GM19240 (cell line): ENCODE measurements around the gene SHC1.
"Not testable (repeated sequence)": the region's sequence is repeated elsewhere in the genome, so short reads cannot be mapped to it uniquely, and the experiment has no call there.

Source experiments
- DNase-seq: peaks from one replicate; pipeline ENCODE4 v3.0.0; 2011; ENCODE audit warnings: low spot score; ENCODE audit not compliant: insufficient read length

The SHC1 gene

GRCh38 chr1:154995301-154995983 is 24.9 kb upstream of the SHC1 start:
- DNase-seq: not testable (repeated sequence)

- no peak for DNase-seq
Observed at GRCh38 chr1:154994591-154994990, 24.0 kb upstream of the SHC1 start.

- DNase-seq: no peak
Observed at GRCh38 chr1:154994269-154994587, 23.7 kb upstream of the SHC1 start.

- no peak for DNase-seq
Observed at GRCh38 chr1:154993572-154994268, 23.2 kb upstream of the SHC1 start, which contains the start of gene LENEP. TSS of gene LENEP (plus strand) at chr1:154993586. CDS start at chr1:154993608, 22 bp downstream.

- no peak for DNase-seq
Observed at GRCh38 chr1:154992721-154993571, 22.4 kb upstream of the SHC1 start.

- DNase-seq: no peak
Observed at GRCh38 chr1:154990276-154990675, 19.7 kb upstream of the SHC1 start.

- DNase-seq: no peak
Observed at GRCh38 chr1:154989195-154989860, 18.8 kb upstream of the SHC1 start.

GRCh38 chr1:154988058-154988954 is 17.8 kb upstream of the SHC1 start:
- no peak for DNase-seq

GRCh38 chr1:154987326-154987725 is 16.8 kb upstream of the SHC1 start:
- DNase-seq: no peak

GRCh38 chr1:154986736-154987135 is 16.2 kb upstream of the SHC1 start:
- DNase-seq: not testable (repeated sequence)

- DNase-seq: no peak
Observed at GRCh38 chr1:154983776-154984466, 13.4 kb upstream of the SHC1 start.

- peak; percentile 96 for DNase-seq
Observed at GRCh38 chr1:154982897-154983648, 12.5 kb upstream of the SHC1 start, which contains the start of gene FLAD1. TSS of gene FLAD1 (plus strand) at chr1:154983344. CDS start at chr1:154983695, 351 bp downstream.

GRCh38 chr1:154982341-154982740 is 11.8 kb upstream of the SHC1 start:
- DNase-seq: no peak

- no peak for DNase-seq
Observed at GRCh38 chr1:154978360-154978759, 7.8 kb upstream of the SHC1 start.

GRCh38 chr1:154977762-154978161 is 7.2 kb upstream of the SHC1 start:
- DNase-seq: not testable (repeated sequence)

- DNase-seq: no peak
Observed at GRCh38 chr1:154975409-154976059, 5.0 kb upstream of the SHC1 start.

- DNase-seq: peak; percentile 69
Observed at GRCh38 chr1:154974808-154975408, 4.4 kb upstream of the SHC1 start.
